SK-N-SH (cell line): ENCODE measurements around the gene MAD1L1. TPM values are rescaled to one million over a fixed set of nuclear protein-coding genes. Genes with fewer than 3 reads are reported as not detected.
A peak's percentile ranks its signal among the peaks of the same experiment; 100 is the strongest.

Experiments used
- CTCF ChIA-PET: fragments of 300-600, 350-600 bp; formaldehyde crosslinking; extraction: SDS; loops from one replicate; lab custom pipeline; 2021; lab: Yijun Ruan, JAX
- POLR2A ChIA-PET: fragments of 350-600 bp; sonication (Branson Sonifier 250); formaldehyde crosslinking; extraction: SDS; loops from one replicate; lab custom pipeline; 2020; ENCODE audit warnings: antibody characterized with exemption, inconsistent platforms; lab: Yijun Ruan, JAX
- DNase-seq: peaks from one replicate; pipeline ENCODE4 v3.0.0; 2012
- H2AFZ ChIP-seq: fragments of 200-600 bp; sonication (generic); 2 replicates; pipeline ENCODE4 v1.8.1; 2016; ENCODE audit warnings: antibody characterized with exemption, mild to moderate bottlenecking, low read depth
- H3F3A ChIP-seq: fragments of 200-600 bp; sonication (generic); replicated peaks from 2 replicates; pipeline ENCODE3; 2016; ENCODE audit warnings: antibody characterized with exemption, mild to moderate bottlenecking; ENCODE audit not compliant: insufficient read depth
- H3K27ac ChIP-seq, 2 experiments: fragments of 200-500 bp in 1 of 2; fragments of 200-600 bp in 1 of 2; sonication (Bioruptor generic) in 1 of 2; sonication (generic), shearing (Covaris generic) in 1 of 2; 2 replicates each; pipeline versions ENCODE4 v1.5.1 to v1.6.1; 2014 to 2016; ENCODE audit warnings: low read depth in 2 of 2, inconsistent platforms in 1 of 2, low read length in 1 of 2, mild to moderate bottlenecking in 1 of 2, mixed read lengths in 1 of 2
- H3K27me3 ChIP-seq: fragments of 200-600 bp; sonication (generic), shearing (Covaris generic); 2 replicates; pipeline ENCODE4 v1.6.1; 2016; ENCODE audit warnings: mixed run types; ENCODE audit not compliant: insufficient read depth
- H3K36me3 ChIP-seq, 2 experiments: fragments of 200-500 bp in 1 of 2; fragments of 200-600 bp in 1 of 2; sonication (Bioruptor generic) in 1 of 2; sonication (generic) in 1 of 2; replicated peaks in 1 of 2; 2 replicates each; pipeline versions ENCODE3 to v1.5.1; 2014 to 2016; ENCODE audit warnings: low read length in 1 of 2, mild to moderate bottlenecking in 1 of 2; ENCODE audit not compliant: insufficient read depth in 2 of 2, control insufficient read depth in 1 of 2
- H3K4me1 ChIP-seq, 2 experiments: fragments of 200-500 bp in 1 of 2; fragments of 200-600 bp in 1 of 2; sonication (Bioruptor generic) in 1 of 2; sonication (generic), shearing (Covaris generic) in 1 of 2; 2 replicates each; pipeline versions ENCODE4 v1.5.1 to v1.6.1; 2014 to 2016; ENCODE audit warnings: low read depth in 1 of 2, low read length in 1 of 2, mixed run types in 1 of 2; ENCODE audit not compliant: insufficient read depth in 2 of 2, control insufficient read depth in 1 of 2
- H3K4me2 ChIP-seq: fragments of 200-600 bp; sonication (generic), shearing (Covaris generic); 2 replicates; pipeline ENCODE4 v1.6.1; 2017; ENCODE audit warnings: mixed run types
- H3K4me3 ChIP-seq, 2 experiments: fragments of 200-500 bp in 1 of 2; fragments of 200-600 bp in 1 of 2; sonication (Bioruptor generic) in 1 of 2; sonication (generic), shearing (Covaris generic) in 1 of 2; 2 replicates each; pipeline versions ENCODE4 v1.5.1 to v1.8.1; 2014 to 2016; ENCODE audit warnings: low read depth in 2 of 2, inconsistent platforms in 1 of 2, low read length in 1 of 2, mild to moderate bottlenecking in 1 of 2, mixed read lengths in 1 of 2, moderate library complexity in 1 of 2
- H3K79me2 ChIP-seq: fragments of 200-600 bp; sonication (generic); 2 replicates; pipeline ENCODE4 v1.8.1; 2017; ENCODE audit warnings: mild to moderate bottlenecking; ENCODE audit not compliant: insufficient read depth
- H3K9ac ChIP-seq: fragments of 200-600 bp; sonication (generic); 2 replicates; pipeline ENCODE4 v1.6.1; 2017; ENCODE audit warnings: mixed run types
- H3K9me2 ChIP-seq: fragments of 200-600 bp; sonication (generic); 2 replicates; pipeline ENCODE4 v1.6.1; 2017; ENCODE audit warnings: mixed run types
- H3K9me3 ChIP-seq: fragments of 200-600 bp; sonication (generic); 2 replicates; pipeline ENCODE4 v1.6.1; 2017; ENCODE audit warnings: mixed run types, mild to moderate bottlenecking, moderate library complexity
- H4K20me1 ChIP-seq: fragments of 200-600 bp; sonication (generic); 2 replicates; pipeline ENCODE4 v1.6.1; 2017; ENCODE audit warnings: mild to moderate bottlenecking, mixed run types; ENCODE audit not compliant: insufficient read depth
- CTCF ChIP-seq: fragments of 200-600 bp; sonication (generic); IDR thresholded peaks from 2 replicates; pipeline ENCODE4 v1.6.1; 2017; ENCODE audit warnings: antibody characterized with exemption, mild to moderate bottlenecking, moderate library complexity
- ELF1 ChIP-seq: IDR thresholded peaks from 2 replicates; pipeline ENCODE4 v1.4.0; 2012
- NFIC ChIP-seq: IDR thresholded peaks from 2 replicates; pipeline ENCODE4 v1.4.0; 2012; ENCODE audit warnings: borderline replicate concordance
- NRF1 ChIP-seq: IDR thresholded peaks from 2 replicates; pipeline ENCODE4 v1.6.1; 2012; ENCODE audit warnings: low read depth, mild to moderate bottlenecking, low read length
- PBX3 ChIP-seq: IDR thresholded peaks from 2 replicates; pipeline ENCODE4; 2012
- RFX5 ChIP-seq: IDR thresholded peaks from 2 replicates; pipeline ENCODE4 v1.6.1; 2012; ENCODE audit warnings: mild to moderate bottlenecking, improper control_type of control experiment, low read length
- SMC3 ChIP-seq: IDR thresholded peaks from 2 replicates; pipeline ENCODE4 v1.6.1; 2012; ENCODE audit warnings: low read depth, low read length, improper control_type of control experiment
- TCF12 ChIP-seq: IDR thresholded peaks from 2 replicates; pipeline ENCODE4 v1.4.0; 2012
- TEAD4 ChIP-seq: IDR thresholded peaks from 2 replicates; pipeline ENCODE4 v1.4.0; 2012; ENCODE audit warnings: mild to moderate bottlenecking, borderline replicate concordance; ENCODE audit not compliant: insufficient read depth
- YY1 ChIP-seq: IDR thresholded peaks from 2 replicates; pipeline ENCODE4 v1.4.0; 2012; ENCODE audit warnings: low read depth, mild to moderate bottlenecking
- WGBS: methylation state at CpG from one replicate; pipeline ENCODE4 v1.1.6; 2017; ENCODE audit warnings: low lambda C conversion rate; 5-methylcytosine and 5-hydroxymethylcytosine counted together
- polyA plus RNA-seq, 3 experiments: library from polyadenylated mRNA; depleted of rRNA; stranded (reverse); fragments of >200 nt; gene quantifications; 2 replicates each; pipeline ENCODE4 v1.2.3, GENCODE V29; 2012

MAD1L1 gene
- polyA plus RNA-seq, 1 of the 3 experiments (the other 2 are of a cell fraction) = 46.2 TPM

GRCh38 chr7:1952169-1952760 is 280.5 kb downstream of the MAD1L1 start:
- H4K20me1 ChIP-seq = no peaks in the 10 kb centered on the region
- H3K9me3 ChIP-seq = no peaks in the 10 kb centered on the region
- no peaks in the 10 kb centered on the region for H3K79me2 ChIP-seq
- ChIA-PET POLR2A (no interaction called here), CTCF (interaction anchor here (0.6 kb wide), 1 partner anchor 18 kb away, joined by 3 read pairs; no protein-coding TSS in a partner anchor)
- no peak overlapping the region for H3K4me3 ChIP-seq
- no peaks in the 10 kb centered on the region for H3F3A ChIP-seq
- no peaks in the 10 kb centered on the region for H3K9me2 ChIP-seq
- no peak overlapping the region for H3K9ac ChIP-seq
- H3K4me1 ChIP-seq = peaks cover 0 to 54% of the 10 kb centered on the region in 2 experiments; a peak in 1 of 4 replicates
- TF ChIP-seq YY1 (no peak), ELF1 (no peak), SMC3 (no peak), PBX3 (no peak), NRF1 (no peak), CTCF (no peak), TCF12 (no peak), NFIC (no peak), TEAD4 (no peak), RFX5 (no peak)
- no peak overlapping the region for H2AFZ ChIP-seq
- WGBS = 93% methylated on average over 26 of the region's 28 CpGs
- no peak overlapping the region for H3K4me2 ChIP-seq
- no peaks in the 10 kb centered on the region for H3K27me3 ChIP-seq
- DNase-seq = no peak
- H3K27ac ChIP-seq = no peak overlapping the region; a peak in 1 of 4 replicates
- no peaks in the 10 kb centered on the region for H3K36me3 ChIP-seq

GRCh38 chr7:1951600-1951999 is 281.1 kb downstream of the MAD1L1 start:
- no peak for DNase-seq
- Histone ChIP-seq H4K20me1 (no peaks in the 10 kb centered on the region), H3K79me2 (no peaks in the 10 kb centered on the region), H3K4me1 (peaks cover 0 to 47% of the 10 kb centered on the region in 2 experiments; a peak in 1 of 4 replicates), H3K4me3 (no peak overlapping the region), H3K4me2 (no peak overlapping the region), H3K27ac (peak overlapping the region in 1 of 2 experiments; percentile 86; a peak in 2 of 4 replicates), H3K9me2 (no peaks in the 10 kb centered on the region), H3K9ac (no peak overlapping the region), H3K27me3 (no peaks in the 10 kb centered on the region), H3F3A (no peaks in the 10 kb centered on the region), H2AFZ (no peak overlapping the region), H3K36me3 (no peaks in the 10 kb centered on the region), H3K9me3 (no peaks in the 10 kb centered on the region)
- CTCF ChIA-PET = interaction anchor here (0.9 to 1.9 kb wide), 2 partner anchors 8 to 56 kb away, joined by 4 to 7 read pairs; no protein-coding TSS in a partner anchor
- POLR2A ChIA-PET = no interaction called here
- no peak for TF ChIP-seq RFX5
- 90% methylated on average over 15 of the region's 17 CpGs for WGBS
